Thymus (tissue), 11 donors: ENCODE measurements around the gene NOTUM. TPM values are rescaled to one million over a fixed set of nuclear protein-coding genes. Genes with fewer than 3 reads are reported as not detected.

Experiments
- DNase-seq, 9 donors: peaks; one replicate each; pipeline ENCODE4 v3.0.0-alpha.2; 2013; ENCODE audit warnings: low spot score in 9 of 9, low read depth in 6 of 9, missing footprints in 1 of 9
- H3K27ac ChIP-seq, 2 donors: one replicate each; pipeline ENCODE4 v1.5.1; 2013; ENCODE audit warnings: control low read depth in 1 of 2, low read depth in 1 of 2, low read length in 1 of 2, mild to moderate bottlenecking in 1 of 2, moderate library complexity in 1 of 2
- H3K27me3 ChIP-seq, 2 donors: one replicate each; pipeline ENCODE4 v1.5.1; 2013; ENCODE audit warnings: low read length in 1 of 2; ENCODE audit not compliant: control insufficient read depth in 2 of 2, insufficient read depth in 1 of 2
- H3K36me3 ChIP-seq, 2 donors: one replicate each; pipeline ENCODE4 v1.5.1; 2013; ENCODE audit warnings: low read length in 1 of 2, mild to moderate bottlenecking in 1 of 2, moderate library complexity in 1 of 2; ENCODE audit not compliant: control insufficient read depth in 2 of 2, insufficient read depth in 2 of 2
- H3K4me1 ChIP-seq, 2 donors: one replicate each; pipeline ENCODE4 v1.5.1; 2013; ENCODE audit warnings: low read length in 2 of 2; ENCODE audit not compliant: control insufficient read depth in 2 of 2, insufficient read depth in 2 of 2
- H3K4me3 ChIP-seq, 2 donors: one replicate each; pipeline ENCODE4 v1.5.1; 2013; ENCODE audit warnings: low read length in 2 of 2, control low read depth in 1 of 2, mild to moderate bottlenecking in 1 of 2
- H3K9me3 ChIP-seq, 2 donors: one replicate each; pipeline ENCODE4 v1.5.1; 2013; ENCODE audit warnings: low read length in 1 of 2, mild to moderate bottlenecking in 1 of 2; ENCODE audit not compliant: control insufficient read depth in 2 of 2, insufficient read depth in 1 of 2
- WGBS: extraction: QIAGEN DNeasy Blood & Tissue Kit; methylation state at CpG from one replicate; pipeline ENCODE4 v1.1.7; 2013; 5-methylcytosine and 5-hydroxymethylcytosine counted together
- polyA plus RNA-seq: library from polyadenylated mRNA; stranded (reverse); fragments of 200-250 nt; gene quantifications from one replicate; pipeline ENCODE4 v1.2.3, GENCODE V29; 2013
- total RNA-seq: library from RNA; stranded (reverse); fragments of 120-200 nt; gene quantifications from one replicate; pipeline ENCODE4 v1.2.4, GENCODE V29; 2013
- donor health status: healthy.

The NOTUM gene
- total and polyA plus RNA-seq, 2 donors, result 0.25 to 0.66 TPM

DNA sequence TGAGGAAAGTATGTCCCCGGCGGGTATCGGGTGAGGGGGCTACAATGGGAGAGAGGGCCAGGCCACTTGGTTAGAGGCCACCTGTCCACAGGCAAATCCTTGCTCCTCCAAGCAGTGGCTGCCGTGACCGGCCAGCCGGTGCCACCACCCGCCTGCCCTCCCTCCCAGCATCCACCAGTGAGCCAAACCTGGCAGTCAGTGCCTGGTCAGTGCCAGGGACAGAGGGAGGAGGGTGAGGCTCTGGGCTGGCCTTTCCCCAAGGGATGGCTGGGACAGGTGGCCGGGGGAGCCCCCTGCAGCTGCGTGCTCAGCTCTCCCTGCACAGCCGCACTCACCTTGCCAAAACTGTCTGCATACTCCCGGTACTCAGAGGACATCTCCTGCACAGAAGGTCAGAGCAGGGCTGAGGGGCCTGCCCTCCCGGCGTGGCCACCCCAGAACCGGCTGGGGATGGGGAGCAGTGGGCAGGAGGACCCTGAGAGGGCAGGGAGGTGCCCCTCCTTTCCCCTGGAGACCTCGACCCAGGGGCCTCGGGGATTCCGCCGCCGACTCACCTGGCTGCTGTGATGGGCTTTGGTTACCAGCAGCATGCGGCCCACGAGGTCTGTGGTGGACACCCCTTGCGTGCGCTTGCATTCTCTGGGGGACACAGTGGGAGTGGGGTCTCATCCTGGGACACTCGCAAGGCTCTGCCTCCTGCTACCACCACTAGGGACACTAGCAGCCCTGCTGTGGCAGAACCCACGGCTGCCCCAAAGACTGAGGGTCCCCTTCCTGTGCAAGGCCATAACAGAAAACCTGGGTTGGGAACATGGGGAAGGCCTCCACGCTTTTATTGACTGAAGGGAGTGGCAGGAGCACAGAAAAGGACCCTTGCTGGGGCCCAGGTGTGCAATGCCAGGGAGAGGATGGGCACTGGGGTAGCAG lies 53.5 kb downstream of the NOTUM start:
- peaks cover 11 to 25% of the 10 kb centered on the region in 2 donors for H3K27me3 ChIP-seq
- H3K36me3 ChIP-seq, result peaks cover 41 to 47% of the 10 kb centered on the region in 2 donors
- peaks cover 11 to 19% of the 10 kb centered on the region in 2 donors for H3K4me1 ChIP-seq
- no peak for DNase-seq
- no peak overlapping the region for H3K27ac ChIP-seq
- 98% methylated on average over 26 of the region's 26 CpGs for WGBS
- H3K9me3 ChIP-seq, result peaks cover 0 to 4% of the 10 kb centered on the region in 2 donors
- no peak overlapping the region for H3K4me3 ChIP-seq

DNA sequence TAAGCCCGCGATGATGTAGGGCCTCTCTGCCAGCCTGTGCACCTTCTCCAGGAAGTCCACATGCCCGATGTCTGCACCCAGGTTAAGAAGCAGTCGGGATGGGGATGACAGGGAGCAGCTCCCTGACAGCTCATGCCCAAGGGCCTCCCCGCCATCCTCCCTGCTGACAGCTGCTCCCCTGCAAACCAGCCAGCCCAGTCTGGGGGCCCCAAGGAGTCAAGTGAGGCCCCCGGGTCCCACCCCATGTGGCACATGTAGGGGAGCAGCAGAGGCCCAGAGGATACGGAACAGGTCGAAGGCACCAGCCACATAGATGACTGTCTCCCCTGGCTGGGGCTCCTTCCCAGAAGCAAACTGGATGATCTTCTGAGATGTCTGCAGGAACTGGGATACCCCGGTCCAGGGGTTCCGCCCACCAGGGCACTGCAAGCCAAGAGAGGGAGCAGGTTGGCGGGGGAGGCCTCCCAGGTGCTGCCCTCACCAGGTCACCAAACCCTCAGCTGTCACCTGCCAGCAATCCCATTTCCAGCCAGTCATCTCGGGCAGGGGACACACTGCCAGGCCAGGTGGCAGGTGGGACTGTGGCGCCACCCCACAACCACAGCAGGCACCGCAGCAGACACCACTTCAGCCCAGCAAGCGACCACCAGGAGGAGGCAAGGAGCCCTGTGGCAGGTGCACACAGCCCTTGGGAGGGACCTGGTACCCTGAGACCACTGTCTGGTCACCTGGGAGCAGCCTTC lies 54.3 kb downstream of the NOTUM start:
- no peak for DNase-seq
- peaks cover 34 to 42% of the 10 kb centered on the region in 2 donors for H3K36me3 ChIP-seq
- peaks cover 0 to 2% of the 10 kb centered on the region in 2 donors for H3K9me3 ChIP-seq
- WGBS, result 96% methylated on average over 15 of the region's 15 CpGs
- peaks cover 20 to 31% of the 10 kb centered on the region in 2 donors for H3K27me3 ChIP-seq
- H3K4me1 ChIP-seq, result peaks cover 13 to 15% of the 10 kb centered on the region in 2 donors
- no peak overlapping the region for H3K4me3 ChIP-seq
- no peak overlapping the region for H3K27ac ChIP-seq

DNA sequence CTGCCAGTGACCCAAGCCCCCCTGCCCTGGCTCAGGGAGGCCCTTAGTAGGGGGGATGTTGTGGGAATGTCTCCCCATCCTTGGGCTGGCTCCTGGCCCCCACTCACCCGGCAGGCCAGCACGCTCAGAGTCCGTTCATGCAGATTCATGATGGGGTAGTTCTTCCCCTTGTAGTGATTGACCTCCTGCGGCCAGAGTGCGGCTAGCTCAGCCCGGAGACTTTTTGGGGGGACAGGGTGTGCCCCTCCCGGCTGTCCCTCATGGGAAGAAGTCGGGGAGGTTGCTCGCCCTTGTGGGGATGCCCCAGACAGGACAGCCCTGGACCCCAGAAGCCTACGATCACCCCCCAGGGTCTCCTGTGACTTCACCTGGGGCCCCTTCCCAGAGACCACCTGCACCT lies 55.0 kb downstream of the NOTUM start:
- H3K27ac ChIP-seq, result no peak overlapping the region
- peaks cover 34 to 42% of the 10 kb centered on the region in 2 donors for H3K36me3 ChIP-seq
- H3K4me3 ChIP-seq, result no peak overlapping the region
- no peak for DNase-seq
- H3K27me3 ChIP-seq, result peaks cover 24 to 38% of the 10 kb centered on the region in 2 donors
- H3K4me1 ChIP-seq, result peaks cover 11 to 13% of the 10 kb centered on the region in 2 donors
- WGBS, result 99% methylated on average over 10 of the region's 10 CpGs
- H3K9me3 ChIP-seq, result no peaks in the 10 kb centered on the region

DNA sequence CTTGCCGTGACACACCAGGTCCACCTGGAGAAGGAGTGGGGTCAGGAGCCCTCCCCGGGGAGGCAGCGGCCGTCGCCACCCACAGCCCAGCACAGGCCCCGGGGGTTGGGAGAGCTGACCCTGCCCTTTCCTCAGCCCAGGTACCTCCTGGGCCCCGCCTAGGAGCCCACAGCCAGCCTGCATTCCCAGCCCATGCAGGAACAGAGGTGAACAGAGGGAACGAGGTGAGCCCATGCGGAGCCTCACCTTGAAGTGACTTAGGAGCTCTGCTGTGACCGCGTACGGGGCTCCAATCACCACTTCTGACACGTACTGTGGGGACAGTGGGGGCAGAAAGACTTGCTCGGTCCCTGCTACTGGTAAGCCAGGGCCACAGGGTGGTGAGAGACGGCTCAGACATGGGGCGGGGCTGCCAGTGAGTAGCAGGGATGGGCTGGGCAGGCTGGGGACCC lies 55.5 kb downstream of the NOTUM start:
- no peak overlapping the region for H3K27ac ChIP-seq
- H3K4me3 ChIP-seq, result no peak overlapping the region
- H3K4me1 ChIP-seq, result peaks cover 9% of the 10 kb centered on the region in 2 donors
- H3K9me3 ChIP-seq, result no peaks in the 10 kb centered on the region
- H3K36me3 ChIP-seq, result peaks cover 37 to 45% of the 10 kb centered on the region in 2 donors
- WGBS, result 99% methylated on average over 16 of the region's 16 CpGs
- no peak for DNase-seq
- peaks cover 24 to 39% of the 10 kb centered on the region in 2 donors for H3K27me3 ChIP-seq

DNA sequence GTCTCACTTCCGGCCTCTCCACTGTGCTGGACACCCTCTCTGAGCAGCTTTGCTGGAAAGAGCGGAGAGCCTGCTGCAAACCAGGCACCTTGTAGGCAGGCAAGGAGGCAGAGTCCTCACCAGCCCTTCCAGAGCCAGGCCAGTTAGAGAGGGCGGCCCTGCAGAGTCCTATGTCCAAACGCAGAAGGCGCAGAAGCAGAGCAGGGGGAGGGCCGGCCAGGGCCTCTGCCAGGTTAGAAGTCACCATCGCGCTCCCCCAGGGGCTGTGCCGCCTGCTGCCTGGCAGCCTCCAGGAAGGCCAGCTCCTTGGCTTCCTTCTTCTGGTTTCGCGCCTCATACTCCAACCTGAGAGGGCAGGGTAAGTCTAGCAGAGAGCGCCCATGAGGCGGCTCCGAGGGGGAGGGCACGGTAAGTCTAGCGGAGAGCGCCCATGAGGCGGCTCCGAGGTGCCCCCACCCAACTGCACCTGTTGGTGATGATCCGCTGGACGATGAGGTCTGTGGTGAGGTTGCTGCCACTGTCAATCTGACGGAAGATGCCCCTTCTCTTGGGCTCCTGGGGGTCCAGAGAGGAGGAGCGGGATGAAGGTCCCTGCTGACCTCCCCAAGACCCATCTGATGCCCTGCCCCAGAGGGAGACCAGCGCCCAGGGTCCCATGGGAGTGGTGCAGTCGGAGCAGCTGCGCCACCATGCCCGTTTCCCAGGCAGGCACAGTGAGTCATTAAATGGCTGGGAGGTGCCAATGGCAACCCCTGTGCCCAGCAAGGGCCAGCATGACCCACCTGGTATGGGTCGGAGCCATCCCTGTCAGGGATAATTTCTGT lies 56.2 kb downstream of the NOTUM start:
- no peak overlapping the region for H3K27ac ChIP-seq
- H3K9me3 ChIP-seq, result no peaks in the 10 kb centered on the region
- 93% methylated on average over 28 of the region's 28 CpGs for WGBS
- peaks cover 24 to 37% of the 10 kb centered on the region in 2 donors for H3K27me3 ChIP-seq
- H3K36me3 ChIP-seq, result peaks cover 43 to 51% of the 10 kb centered on the region in 2 donors
- H3K4me1 ChIP-seq, result peaks cover 3 to 4% of the 10 kb centered on the region in 2 donors
- no peak overlapping the region for H3K4me3 ChIP-seq
- no peak for DNase-seq

DNA sequence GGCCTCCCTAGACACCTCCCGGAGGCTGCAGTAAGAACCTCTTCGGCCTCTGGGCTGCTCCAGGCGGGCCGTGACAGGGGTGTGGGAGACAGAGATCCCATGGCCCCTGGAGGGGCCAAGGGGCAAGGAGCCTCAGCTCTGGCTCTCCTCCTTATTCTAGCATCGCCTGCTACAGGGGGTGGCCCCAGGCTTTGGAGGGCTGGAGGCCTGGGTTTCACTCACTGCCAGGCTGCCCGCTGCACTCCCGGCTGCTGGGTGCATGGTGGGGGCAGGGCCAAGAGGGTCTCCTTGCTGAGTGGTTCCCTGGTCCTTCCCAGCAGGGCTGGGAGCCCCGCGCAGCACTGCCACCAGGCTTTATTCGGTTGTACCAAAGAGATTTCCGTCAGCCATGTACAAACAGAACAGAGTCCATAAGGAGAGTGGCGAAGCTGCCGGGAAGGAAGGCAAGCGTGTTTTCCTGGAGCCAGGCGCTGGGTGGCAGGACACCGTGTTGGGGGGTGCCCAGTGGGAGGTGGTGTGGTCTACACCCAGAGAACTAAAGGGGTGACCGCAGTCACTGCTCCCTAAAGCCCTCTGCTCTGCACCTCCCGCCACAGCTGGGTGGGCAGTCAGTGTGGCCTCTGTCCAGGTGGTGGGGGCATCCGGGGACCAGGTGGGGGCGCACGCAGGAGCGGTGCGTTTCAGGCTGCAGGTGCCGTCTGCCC lies 56.9 kb downstream of the NOTUM start:
- 98% methylated on average over 24 of the region's 24 CpGs for WGBS
- Histone ChIP-seq H3K4me3 (no peak overlapping the region), H3K27me3 (peaks cover 24 to 37% of the 10 kb centered on the region in 2 donors), H3K27ac (no peak overlapping the region), H3K4me1 (peaks cover 0 to 4% of the 10 kb centered on the region in 2 donors), H3K9me3 (no peaks in the 10 kb centered on the region), H3K36me3 (peaks cover 49 to 59% of the 10 kb centered on the region in 2 donors)
- no peak for DNase-seq

DNA sequence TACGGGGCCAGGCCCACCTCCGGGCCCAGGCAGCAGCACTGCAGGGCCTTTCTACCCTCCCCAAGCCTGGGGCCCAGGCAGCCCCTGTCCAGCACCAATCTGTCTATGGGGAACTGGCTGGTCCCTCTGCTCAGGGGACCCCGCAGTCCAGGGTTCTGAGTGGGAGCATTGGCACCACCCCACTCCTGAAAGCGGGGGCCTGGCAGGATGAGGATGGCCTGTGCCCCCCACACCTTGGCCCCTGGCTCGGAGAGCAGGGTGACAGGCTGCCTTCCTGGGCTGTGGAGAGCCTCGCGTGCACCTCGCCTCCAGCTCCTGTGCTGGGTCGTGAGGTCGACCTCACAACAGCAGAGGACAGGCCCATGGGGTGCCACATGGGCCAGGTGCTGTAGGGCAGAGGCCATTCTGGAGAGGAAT lies 57.6 kb downstream of the NOTUM start:
- H3K9me3 ChIP-seq, result no peaks in the 10 kb centered on the region
- peaks cover 24 to 37% of the 10 kb centered on the region in 2 donors for H3K27me3 ChIP-seq
- H3K4me1 ChIP-seq, result peaks cover 0 to 4% of the 10 kb centered on the region in 2 donors
- H3K36me3 ChIP-seq, result peaks cover 53 to 65% of the 10 kb centered on the region in 2 donors
- H3K4me3 ChIP-seq, result no peak overlapping the region
- DNase-seq, result no peak
- H3K27ac ChIP-seq, result no peak overlapping the region
- 97% methylated on average over 10 of the region's 10 CpGs for WGBS
